ENCODE measurements around the gene TCIRG1.

The TCIRG1 gene

DNA sequence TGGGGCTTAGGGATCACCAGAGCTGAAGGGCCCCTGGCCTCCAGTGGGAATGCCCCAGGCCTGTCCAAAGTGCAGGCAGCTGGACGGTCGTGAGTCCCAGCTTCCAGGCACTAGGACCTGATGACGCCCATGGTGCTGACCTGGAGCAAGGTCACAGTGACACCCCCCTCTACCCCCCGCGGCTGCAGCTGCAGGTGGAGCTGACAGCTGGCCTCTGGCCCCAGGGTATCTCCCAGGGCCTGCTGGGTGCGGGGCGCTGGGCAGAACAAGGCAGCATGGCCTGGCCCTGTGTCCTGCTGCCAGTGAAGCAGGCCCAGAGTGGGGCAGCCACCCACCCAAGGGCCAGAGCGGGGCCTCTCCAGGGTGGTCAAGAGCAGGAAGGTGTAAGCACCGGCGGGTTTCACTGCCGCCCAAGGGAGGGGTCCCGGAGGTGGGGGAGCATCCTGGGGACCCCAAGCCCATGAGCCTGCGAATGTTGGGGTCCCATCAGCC, 553 bp upstream of the TCIRG1 start:
- DNase-seq, result no peak

DNA sequence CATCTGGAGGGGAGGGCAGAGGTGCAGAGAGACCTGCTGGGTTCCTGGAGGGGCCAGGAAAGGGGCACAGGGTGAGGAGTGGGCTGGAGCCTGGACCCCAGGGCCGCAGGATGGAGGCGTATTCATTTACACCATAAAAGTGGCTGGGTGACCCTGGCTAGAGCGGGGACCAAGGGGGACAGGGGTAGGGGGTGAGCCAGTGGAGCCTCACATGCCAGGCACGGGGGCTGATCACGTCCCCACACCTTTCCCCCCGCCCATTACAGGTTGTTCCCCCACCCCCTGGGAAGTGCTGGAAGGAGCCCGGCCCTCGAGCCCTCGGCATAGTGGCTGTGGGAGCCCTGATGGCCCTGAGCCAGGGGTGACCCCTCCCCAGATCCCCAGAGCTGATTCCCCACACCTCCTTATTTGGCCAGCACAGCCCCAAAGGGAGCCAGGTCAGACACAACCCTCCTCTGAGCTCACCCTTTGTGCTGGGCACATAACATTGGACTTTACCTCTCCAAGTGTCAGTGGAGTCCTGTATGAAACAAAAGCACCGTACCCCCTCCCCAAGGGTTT, 781 bp downstream of the TCIRG1 start:
- no peak for DNase-seq

DNA sequence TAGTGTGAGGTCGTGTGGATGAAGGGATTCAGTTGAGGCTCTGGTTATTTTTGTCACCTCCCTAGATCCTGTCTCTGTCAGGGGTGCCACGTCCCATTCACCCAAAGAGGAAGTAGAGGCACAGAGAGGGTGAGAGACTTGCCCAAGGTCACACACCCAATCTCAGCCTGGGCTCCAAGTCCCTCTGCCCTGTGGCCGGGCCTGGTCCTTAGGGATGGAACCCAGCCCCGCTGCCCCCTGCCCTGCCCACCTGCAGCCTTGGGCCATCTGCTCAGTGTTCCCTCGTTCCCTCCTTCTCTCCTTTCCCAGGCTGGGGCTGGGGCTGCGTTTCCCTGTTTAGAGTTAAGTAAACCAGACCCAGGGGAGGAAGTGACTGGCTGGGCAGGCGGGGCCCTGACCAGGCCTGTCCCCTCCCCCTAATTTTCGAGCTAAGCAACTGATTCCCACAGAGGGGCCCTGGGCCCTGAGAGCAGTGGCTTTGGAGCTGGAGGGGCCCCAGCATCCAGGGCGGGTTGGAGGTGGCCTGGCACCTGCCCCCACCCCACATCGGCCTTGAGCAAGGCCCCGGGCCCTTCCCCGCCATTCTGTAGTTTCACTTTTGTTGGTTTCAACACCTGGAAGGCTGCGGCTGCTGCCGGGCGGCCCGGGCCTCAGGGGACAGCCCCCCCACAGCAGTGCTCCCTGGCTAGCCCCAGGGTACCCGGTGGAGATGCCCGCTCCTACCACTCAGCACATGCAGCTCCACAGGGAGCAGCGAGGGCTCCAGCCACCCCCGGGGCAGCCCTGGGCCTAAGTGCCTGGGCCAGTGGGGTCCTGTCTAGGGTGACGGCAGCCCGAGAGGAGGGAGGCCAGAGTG, 1.5 kb downstream of the TCIRG1 start:
- no peak for DNase-seq

DNA sequence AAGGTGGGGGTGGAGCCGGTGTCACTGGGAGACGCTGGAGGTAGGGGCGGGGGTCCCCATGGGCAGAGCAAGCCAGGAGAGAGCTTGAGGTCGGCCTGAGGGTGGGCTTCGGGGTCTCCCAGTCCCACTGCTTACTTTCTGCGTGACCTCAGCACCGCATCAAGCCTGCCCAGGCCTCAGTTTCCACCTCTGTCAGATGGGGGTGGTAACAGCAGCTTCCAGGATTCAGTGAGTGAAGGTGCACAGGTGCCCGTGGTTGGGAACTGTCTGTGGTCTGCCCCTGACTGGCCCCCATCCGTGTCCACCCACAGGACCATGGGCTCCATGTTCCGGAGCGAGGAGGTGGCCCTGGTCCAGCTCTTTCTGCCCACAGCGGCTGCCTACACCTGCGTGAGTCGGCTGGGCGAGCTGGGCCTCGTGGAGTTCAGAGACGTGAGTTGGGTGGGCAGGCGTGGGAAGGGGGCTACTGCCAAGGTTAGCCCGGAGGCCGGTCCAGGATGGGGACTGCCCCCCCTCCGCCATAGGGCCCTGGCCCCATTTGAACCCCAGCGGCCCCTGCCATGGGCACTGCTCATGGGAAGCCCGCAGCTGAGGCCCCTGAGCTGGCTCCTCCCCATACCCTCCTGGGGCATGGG, 2.2 kb downstream of the TCIRG1 start:
- DNase-seq, result no peak

DNA sequence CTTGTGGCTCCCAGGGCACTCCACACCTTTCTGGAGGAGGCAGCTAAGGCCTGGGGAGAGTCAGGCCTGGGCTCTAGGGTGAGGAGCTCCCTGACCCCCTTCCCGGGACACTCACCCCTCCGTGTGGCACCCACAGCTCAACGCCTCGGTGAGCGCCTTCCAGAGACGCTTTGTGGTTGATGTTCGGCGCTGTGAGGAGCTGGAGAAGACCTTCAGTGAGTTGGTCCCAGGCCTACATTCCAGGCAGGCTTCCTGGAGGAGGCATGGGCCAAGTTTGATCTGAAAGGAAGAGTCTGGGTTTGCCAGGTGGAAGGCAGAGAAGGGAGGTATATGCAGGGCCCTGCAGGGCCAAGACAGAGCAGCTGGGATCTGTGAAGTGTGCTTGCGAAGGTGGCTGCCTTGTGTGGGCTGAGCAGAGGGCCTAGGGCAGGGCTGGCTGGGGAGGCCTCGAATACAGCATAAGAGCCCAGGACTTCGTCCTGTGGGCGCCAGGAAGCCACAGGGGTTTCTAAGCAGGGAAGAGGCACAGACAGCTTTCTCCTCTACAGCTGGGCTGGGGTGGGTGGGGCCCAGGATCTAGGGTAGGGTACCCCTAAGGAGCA, 2.9 kb downstream of the TCIRG1 start:
- no peak for DNase-seq

DNA sequence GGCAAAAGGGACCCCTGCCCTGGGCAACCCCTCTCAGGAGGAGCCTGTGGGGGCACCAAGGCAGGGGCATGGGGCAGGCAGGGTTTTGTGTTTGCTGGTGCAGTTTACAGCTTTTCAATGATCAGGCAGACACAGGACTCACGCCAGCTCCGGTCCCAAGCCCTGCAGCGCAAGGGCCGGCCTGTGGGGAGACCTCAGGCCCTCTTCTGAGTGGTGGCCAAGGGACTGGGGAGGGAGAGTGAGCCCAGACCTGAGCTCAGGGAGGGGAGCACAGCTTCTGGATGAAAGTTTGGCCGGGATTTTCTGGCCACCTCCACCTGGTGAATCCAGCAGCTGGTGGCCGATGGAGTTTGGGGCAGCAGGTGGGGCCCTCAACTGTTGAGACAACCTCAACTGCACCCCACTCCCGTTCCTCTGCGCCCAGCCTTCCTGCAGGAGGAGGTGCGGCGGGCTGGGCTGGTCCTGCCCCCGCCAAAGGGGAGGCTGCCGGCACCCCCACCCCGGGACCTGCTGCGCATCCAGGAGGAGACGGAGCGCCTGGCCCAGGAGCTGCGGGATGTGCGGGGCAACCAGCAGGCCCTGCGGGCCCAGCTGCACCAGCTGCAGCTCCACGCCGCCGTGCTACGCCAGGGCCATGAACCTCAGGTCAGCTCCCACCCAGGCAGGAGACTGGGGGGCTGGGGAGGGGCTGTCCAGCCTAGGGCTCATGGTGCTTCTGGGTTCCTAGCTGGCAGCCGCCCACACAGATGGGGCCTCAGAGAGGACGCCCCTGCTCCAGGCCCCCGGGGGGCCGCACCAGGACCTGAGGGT, 3.6 kb downstream of the TCIRG1 start:
- no peak for DNase-seq

DNA sequence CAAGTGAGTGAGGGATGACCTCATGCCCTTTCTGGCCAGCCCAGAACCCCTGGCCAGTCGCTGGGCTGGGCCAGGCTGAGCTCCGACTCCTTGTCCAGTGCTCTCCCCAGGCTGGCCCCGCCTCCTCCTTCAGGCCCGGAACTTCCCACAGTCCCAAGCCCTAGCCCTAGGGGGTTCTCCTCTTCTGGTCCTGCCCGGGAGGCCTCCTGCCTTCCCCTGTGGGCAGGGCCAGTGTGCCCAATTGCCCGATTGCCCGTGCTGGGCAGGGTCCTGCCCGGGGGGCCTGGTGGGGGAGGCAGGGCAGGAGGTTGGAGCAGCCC, 4.2 kb downstream of the TCIRG1 start:
- no peak for DNase-seq

DNA sequence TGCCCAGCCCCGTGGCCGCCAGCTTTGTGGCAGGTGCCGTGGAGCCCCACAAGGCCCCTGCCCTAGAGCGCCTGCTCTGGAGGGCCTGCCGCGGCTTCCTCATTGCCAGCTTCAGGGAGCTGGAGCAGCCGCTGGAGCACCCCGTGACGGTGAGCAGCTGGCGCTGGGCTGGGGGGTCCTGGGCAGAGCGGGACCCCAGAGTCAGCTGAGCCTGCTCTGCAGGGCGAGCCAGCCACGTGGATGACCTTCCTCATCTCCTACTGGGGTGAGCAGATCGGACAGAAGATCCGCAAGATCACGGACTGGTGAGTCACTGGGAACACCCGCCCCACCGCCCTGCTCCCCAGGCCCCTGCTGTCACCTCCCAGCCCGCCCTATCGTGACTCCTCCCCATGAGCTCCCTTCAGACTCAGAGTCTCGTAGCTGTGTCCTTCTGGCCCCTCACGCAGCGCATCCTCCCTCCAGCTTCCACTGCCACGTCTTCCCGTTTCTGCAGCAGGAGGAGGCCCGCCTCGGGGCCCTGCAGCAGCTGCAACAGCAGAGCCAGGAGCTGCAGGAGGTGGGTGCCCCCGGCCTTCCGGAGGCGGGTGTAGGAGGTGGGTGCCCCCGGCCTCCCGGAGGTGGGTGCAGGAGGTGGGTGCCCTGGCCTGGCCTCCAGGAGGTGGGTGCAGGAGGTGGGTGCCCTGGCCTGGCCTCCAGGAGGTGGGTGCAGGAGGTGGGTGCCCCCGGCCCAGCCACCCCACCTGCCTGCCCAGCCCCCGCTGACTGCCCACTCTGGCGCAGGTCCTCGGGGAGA, 4.7 kb downstream of the TCIRG1 start:
- DNase-seq, result no peak

DNA sequence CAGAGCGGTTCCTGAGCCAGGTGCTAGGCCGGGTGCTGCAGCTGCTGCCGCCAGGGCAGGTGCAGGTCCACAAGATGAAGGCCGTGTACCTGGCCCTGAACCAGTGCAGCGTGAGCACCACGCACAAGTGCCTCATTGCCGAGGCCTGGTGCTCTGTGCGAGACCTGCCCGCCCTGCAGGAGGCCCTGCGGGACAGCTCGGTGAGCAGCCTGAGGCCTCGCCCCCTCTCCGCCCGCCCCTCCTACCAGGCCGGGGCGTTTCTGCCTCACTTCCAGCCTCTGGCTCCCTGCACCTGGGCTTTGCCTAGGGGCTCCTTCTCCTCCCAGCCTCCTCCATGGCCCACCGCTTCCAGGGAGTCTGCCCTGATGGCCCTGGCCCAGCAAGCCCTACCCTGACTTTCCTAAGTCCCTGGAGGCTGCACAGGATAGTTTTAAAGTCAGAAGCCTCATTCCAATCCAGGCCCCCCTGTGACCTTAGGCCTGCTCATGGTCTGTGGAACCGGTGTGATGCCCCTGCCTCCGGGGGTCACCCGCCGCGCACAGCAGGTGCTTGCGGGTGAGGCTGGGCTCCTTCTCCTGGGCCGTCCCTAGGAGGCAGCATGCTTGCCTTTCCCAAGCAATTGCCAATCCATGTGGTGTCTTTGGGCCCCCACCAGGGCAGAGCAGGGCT, 5.5 kb downstream of the TCIRG1 start:
- DNase-seq, result no peak

DNA sequence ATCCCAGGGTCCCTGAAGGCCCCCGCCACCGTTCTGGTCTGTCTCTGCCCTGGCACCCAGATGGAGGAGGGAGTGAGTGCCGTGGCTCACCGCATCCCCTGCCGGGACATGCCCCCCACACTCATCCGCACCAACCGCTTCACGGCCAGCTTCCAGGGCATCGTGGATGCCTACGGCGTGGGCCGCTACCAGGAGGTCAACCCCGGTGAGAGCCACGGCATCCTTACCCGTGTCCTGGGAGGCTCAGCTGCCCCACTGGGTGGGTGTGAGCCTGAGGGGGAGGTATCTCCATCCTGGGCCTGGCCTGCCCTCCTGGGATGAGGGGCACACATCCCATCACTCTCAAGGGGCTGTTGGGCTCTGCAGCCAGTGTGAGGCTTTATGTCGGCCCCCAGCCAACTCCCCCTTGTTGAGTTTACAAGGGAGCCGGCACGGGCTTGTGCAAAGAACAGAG, 6.1 kb downstream of the TCIRG1 start:
- no peak for DNase-seq

DNA sequence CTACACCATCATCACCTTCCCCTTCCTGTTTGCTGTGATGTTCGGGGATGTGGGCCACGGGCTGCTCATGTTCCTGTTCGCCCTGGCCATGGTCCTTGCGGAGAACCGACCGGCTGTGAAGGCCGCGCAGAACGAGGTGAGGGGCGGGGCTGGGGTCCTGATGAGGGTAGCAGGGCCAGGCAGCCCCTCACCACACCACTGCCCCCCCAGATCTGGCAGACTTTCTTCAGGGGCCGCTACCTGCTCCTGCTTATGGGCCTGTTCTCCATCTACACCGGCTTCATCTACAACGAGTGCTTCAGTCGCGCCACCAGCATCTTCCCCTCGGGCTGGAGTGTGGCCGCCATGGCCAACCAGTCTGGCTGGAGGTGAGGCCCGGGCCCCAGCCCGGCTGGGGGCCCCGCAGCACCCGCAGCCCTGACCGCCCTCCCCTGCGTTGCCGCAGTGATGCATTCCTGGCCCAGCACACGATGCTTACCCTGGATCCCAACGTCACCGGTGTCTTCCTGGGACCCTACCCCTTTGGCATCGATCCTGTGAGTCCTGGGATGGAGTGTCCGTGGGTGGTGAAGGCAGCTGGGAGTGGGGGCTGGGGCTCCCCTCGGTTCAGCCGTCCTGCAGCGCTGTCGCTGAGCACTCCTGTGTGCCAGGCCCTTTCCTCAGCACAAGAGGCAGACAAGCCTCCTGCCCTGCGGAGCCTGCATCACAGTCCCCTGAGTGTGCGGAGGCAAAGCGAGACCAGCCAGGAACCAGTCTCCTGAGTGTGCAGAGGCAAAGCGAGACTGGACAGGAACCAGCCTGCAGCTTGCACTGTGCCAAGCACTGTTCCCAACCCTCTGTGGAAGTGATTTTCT, 8.8 kb downstream of the TCIRG1 start:
- DNase-seq, result no peak

DNA sequence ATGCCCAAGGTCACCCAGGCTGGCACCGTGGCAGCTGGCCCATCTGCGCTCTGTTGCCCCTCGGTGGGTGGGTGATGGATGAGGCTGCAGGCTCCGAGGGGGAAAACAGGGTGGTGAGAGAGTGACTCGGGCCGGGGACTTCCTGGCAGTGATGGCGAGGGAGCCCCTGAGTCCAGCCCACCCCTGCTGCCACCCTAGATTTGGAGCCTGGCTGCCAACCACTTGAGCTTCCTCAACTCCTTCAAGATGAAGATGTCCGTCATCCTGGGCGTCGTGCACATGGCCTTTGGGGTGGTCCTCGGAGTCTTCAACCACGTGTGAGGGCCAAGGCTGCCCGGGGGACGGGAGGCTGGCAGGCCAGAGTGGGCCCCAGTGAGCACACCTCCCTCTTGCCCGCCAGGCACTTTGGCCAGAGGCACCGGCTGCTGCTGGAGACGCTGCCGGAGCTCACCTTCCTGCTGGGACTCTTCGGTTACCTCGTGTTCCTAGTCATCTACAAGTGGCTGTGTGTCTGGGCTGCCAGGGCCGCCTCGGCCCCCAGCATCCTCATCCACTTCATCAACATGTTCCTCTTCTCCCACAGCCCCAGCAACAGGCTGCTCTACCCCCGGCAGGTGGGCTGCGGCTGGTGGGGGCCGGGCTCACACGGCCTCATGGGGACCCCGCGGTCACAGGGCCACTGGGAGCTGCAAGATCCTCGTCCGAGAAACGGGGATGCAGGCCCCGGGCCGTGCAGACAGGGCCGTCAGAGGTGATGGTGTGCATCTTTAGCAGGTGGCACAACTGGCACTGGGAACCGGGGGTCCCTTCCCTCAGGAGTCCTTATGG, 10.1 kb downstream of the TCIRG1 start:
- no peak for DNase-seq

DNA sequence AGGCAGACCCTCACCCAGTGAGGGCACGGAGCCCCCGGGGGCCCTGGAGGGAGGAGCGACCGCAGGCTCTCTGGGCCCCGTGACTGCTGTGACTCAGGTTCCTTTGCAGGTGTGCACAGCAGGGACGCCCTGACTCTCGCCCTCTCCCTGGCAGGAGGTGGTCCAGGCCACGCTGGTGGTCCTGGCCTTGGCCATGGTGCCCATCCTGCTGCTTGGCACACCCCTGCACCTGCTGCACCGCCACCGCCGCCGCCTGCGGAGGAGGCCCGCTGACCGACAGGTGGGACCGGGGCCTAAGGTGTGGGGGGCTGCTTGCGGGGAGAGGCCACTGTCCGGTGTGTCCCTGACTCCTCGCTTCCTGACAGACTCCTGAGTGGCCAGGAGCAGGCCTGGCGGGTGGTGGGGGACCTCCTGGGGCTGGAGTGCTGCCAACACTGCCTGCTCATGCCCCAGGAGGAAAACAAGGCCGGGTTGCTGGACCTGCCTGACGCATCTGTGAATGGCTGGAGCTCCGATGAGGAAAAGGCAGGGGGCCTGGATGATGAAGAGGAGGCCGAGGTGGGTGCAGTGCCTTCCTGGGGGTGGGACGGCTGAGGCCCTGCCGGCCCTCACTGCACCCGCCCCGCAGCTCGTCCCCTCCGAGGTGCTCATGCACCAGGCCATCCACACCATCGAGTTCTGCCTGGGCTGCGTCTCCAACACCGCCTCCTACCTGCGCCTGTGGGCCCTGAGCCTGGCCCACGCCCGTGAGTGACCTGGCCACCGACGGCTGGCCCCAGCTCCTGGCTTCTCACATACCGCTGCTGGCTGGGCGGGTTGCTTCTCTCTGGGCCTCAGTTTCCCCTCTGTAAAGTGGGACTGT, 10.9 kb downstream of the TCIRG1 start:
- no peak for DNase-seq

DNA sequence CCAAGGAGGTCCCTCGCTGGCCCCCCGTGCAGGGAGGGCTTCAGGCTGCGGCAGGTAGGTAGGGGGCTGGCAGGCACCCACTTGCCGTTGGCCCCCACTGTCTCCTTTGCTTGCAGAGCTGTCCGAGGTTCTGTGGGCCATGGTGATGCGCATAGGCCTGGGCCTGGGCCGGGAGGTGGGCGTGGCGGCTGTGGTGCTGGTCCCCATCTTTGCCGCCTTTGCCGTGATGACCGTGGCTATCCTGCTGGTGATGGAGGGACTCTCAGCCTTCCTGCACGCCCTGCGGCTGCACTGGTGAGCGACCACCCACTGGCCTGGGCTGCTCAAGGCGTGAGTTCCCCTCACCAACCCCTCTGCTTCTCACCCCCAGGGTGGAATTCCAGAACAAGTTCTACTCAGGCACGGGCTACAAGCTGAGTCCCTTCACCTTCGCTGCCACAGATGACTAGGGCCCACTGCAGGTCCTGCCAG, 11.6 kb downstream of the TCIRG1 start:
- DNase-seq, result no peak

DNA sequence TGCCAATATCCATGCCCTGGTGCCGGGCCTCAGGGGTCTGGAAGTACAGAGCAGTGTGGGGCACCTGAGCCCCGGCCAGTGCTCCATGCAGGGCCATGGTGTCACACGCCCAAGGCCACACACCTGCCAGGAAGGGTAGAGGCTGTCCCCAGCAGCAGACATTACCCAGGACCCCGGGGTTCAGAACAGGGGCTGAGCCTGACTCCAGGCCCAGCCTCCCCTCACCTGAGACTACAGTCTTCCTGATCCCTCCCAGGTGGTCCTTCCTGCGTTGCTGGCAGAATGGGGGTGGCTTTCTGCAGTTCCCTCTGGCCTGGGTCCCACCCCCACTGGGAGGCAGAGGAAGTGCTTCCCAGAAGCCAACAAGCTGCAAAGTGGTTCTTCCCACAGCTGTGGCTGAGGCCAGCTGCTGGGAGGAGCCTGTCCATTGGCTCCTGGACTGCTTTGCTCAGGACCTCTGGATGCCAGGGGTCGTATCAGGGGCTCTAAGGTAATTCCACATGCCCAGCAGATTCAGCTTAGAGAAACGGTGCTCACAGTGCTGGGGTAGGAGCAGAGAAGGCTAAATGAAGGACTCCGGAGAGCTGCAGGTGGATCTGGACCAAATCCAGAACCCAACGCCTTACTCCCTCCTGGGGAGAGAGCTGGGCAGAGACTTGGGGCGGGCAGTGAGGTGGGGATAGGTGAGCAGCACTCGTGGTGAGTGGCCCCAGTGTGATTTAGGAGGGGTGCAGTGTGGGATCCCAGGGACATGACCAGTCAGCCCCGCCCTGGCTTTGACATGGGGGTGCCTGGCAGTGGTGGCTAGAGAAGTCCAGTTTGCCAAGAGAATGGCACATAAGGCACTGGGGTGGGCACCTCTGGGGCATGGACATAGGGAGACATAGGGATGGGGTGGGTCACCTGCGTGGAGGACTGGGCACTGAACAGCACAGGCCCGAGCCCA, 12.6 kb downstream of the TCIRG1 start:
- DNase-seq, result no peak

DNA sequence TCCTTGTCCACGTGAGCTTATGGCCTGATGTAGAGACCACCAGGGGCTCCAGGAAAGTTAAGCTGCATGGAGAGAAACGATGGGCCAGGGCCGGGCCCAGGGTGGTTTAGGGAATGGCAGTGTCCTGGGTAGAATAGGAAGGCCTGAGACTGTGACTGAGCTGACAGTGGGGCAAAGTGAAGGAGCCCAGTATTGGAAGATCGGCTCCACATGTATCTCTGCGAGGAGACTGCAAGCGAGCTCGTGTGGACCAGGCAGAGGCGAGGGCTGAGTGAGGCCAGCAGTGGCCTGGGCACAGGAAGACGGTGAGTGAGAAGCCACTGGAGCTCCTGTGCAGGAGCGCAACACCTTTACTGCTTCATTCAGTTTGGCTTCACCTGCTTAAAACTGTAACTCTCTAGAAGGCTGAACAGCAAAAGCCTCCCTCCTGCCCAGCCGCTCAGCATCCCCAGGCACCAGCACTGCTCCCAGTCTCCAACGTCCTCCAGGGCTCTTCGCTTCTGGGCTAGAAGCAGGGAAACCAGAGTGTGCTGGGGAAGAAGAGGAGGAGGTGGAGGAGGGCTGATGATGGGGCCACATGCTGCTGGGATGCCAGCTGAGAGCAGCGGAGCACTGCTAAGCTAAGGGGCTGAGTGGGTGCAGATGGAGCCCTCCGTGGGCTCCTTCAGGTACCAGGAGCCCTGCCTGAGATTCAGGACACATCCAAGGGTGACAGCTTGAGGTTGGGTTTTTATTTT, 13.5 kb downstream of the TCIRG1 start:
- DNase-seq, result no peak
